Common myeloid progenitor, CD34-positive (primary cell): ENCODE data around the gene IL12RB2. TPM values are rescaled to one million over a fixed set of nuclear protein-coding genes. Genes with fewer than 3 reads are reported as not detected.

Experiments used
- CTCF ChIA-PET: fragments of 350-600 bp; sonication (Branson Sonifier 250); formaldehyde crosslinking; loops from one replicate; lab custom pipeline; 2021; ENCODE audit warnings: antibody characterized with exemption; lab: Charles Lee
- POLR2A ChIA-PET: fragments of 350-600 bp; sonication (Branson Sonifier 250); formaldehyde crosslinking; loops from one replicate; lab custom pipeline; 2021; ENCODE audit warnings: antibody characterized with exemption; lab: Charles Lee
- DNase-seq, 3 donors: peaks; one replicate each; pipeline versions ENCODE4 v3.0.0 to v3.0.0-alpha.2; 2013
- H3K27ac ChIP-seq, 2 experiments: 1 replicate in 1 of 2; 2 replicates in 1 of 2; pipeline ENCODE4 v1.7.0; 2013; ENCODE audit warnings: inconsistent platforms in 2 of 2, low read length in 2 of 2, mild to moderate bottlenecking in 2 of 2, low read depth in 1 of 2, moderate library complexity in 1 of 2; ENCODE audit not compliant: severe bottlenecking in 2 of 2, insufficient read depth in 1 of 2, poor library complexity in 1 of 2
- H3K27me3 ChIP-seq, 5 experiments: replicated peaks in 2 of 5; 1 replicate in 3 of 5; 2 replicates in 2 of 5; pipeline versions ENCODE4 v1.6.1 to v1.7.0; 2013; ENCODE audit warnings: low read length in 4 of 5, mild to moderate bottlenecking in 2 of 5, moderate library complexity in 2 of 5, inconsistent platforms in 1 of 5; ENCODE audit not compliant: insufficient read depth in 5 of 5, control insufficient read depth in 4 of 5
- H3K36me3 ChIP-seq, 4 experiments: 1 replicate in 2 of 4; 2 replicates in 2 of 4; pipeline versions ENCODE4 v1.6.1 to v1.7.0; 2013; ENCODE audit warnings: low read length in 3 of 4, control low read depth in 1 of 4, mild to moderate bottlenecking in 1 of 4; ENCODE audit not compliant: control insufficient read depth in 4 of 4, insufficient read depth in 4 of 4
- H3K4me1 ChIP-seq, 4 experiments: 1 replicate in 3 of 4; 2 replicates in 1 of 4; pipeline versions ENCODE4 v1.6.1 to v1.7.1; 2013; ENCODE audit warnings: low read length in 3 of 4, mild to moderate bottlenecking in 3 of 4, control low read depth in 1 of 4, inconsistent platforms in 1 of 4, moderate library complexity in 1 of 4; ENCODE audit not compliant: control insufficient read depth in 4 of 4, insufficient read depth in 4 of 4; ENCODE audit errors: control extremely low read depth in 1 of 4
- H3K4me3 ChIP-seq, 7 experiments: 1 replicate in 4 of 7; 2 replicates in 3 of 7; pipeline versions ENCODE4 v1.5.1 to v1.7.0; 2013; ENCODE audit warnings: mild to moderate bottlenecking in 7 of 7, low read length in 6 of 7, moderate library complexity in 6 of 7, inconsistent platforms in 2 of 7, low read depth in 2 of 7, control low read depth in 1 of 7; ENCODE audit not compliant: insufficient read depth in 4 of 7, control insufficient read depth in 1 of 7; ENCODE audit errors: extremely low read depth in 1 of 7
- H3K9me3 ChIP-seq, 5 experiments: 1 replicate in 4 of 5; 2 replicates in 1 of 5; pipeline versions ENCODE4 v1.6.1 to v1.7.1; 2013; ENCODE audit warnings: low read length in 4 of 5, mild to moderate bottlenecking in 2 of 5, inconsistent platforms in 1 of 5, low read depth in 1 of 5, moderate library complexity in 1 of 5; ENCODE audit not compliant: control insufficient read depth in 4 of 5, insufficient read depth in 2 of 5; ENCODE audit errors: control extremely low read depth in 1 of 5
- WGBS: methylation state at CpG from one replicate; pipeline ENCODE4 v1.1.5; 2013; ENCODE audit not compliant: insufficient coverage; 5-methylcytosine and 5-hydroxymethylcytosine counted together
- polyA plus RNA-seq: library from polyadenylated mRNA; unstranded; fragments of 120-200 nt; gene quantifications from one replicate; pipeline ENCODE4 v1.2.1, GENCODE V29; 2013

The IL12RB2 gene, protein sequence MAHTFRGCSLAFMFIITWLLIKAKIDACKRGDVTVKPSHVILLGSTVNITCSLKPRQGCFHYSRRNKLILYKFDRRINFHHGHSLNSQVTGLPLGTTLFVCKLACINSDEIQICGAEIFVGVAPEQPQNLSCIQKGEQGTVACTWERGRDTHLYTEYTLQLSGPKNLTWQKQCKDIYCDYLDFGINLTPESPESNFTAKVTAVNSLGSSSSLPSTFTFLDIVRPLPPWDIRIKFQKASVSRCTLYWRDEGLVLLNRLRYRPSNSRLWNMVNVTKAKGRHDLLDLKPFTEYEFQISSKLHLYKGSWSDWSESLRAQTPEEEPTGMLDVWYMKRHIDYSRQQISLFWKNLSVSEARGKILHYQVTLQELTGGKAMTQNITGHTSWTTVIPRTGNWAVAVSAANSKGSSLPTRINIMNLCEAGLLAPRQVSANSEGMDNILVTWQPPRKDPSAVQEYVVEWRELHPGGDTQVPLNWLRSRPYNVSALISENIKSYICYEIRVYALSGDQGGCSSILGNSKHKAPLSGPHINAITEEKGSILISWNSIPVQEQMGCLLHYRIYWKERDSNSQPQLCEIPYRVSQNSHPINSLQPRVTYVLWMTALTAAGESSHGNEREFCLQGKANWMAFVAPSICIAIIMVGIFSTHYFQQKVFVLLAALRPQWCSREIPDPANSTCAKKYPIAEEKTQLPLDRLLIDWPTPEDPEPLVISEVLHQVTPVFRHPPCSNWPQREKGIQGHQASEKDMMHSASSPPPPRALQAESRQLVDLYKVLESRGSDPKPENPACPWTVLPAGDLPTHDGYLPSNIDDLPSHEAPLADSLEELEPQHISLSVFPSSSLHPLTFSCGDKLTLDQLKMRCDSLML
- polyA plus RNA-seq = 25.1 TPM

DNA sequence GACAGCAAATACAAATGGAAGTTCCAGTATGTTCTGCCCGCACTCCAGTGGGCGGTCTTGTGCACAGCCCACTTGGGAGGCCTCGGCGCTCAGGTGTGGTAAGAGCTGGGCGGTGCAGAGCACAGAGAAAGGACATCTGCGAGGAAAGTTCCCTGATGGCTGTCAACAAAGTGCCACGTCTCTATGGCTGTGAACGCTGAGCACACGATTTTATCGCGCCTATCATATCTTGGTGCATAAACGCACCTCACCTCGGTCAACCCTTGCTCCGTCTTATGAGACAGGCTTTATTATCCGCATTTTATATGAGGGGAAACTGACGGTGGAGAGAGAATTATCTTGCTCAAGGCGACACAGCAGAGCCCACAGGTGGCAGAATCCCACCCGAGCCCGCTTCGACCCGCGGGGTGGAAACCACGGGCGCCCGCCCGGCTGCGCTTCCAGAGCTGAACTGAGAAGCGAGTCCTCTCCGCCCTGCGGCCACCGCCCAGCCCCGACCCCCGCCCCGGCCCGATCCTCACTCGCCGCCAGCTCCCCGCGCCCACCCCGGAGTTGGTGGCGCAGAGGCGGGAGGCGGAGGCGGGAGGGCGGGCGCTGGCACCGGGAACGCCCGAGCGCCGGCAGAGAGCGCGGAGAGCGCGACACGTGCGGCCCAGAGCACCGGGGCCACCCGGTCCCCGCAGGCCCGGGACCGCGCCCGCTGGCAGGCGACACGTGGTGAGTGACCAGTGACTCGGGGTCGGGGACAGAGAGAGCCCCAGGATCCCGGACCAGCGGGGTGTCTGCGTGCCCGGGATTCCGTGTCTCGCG lies at the start of gene IL12RB2:
Gene IL12RB2 (plus strand): TSS at position 623 of the 810 bp plus-strand sequence. CDS start 12,496 bp downstream, outside the sequence.
- peak; percentile 60 to 84 (median 74) for DNase-seq
- ChIA-PET POLR2A (no interaction called here), CTCF (no interaction called here)
- peak within 1 kb of the TSS; percentile 58 to 91 (median 80) for H3K4me3 ChIP-seq
- H3K36me3 ChIP-seq = no peaks in the 10 kb centered on the region
- peaks cover 3 to 35% (median 11%) of the 10 kb centered on the region in 4 experiments for H3K4me1 ChIP-seq
- WGBS = 0% methylated on average over 59 of the region's 75 CpGs
- peak within 1 kb of the TSS; percentile 46 to 74 for H3K27ac ChIP-seq
- no peaks in the 10 kb centered on the region for H3K27me3 ChIP-seq
- H3K9me3 ChIP-seq = no peaks in the 10 kb centered on the region

DNA sequence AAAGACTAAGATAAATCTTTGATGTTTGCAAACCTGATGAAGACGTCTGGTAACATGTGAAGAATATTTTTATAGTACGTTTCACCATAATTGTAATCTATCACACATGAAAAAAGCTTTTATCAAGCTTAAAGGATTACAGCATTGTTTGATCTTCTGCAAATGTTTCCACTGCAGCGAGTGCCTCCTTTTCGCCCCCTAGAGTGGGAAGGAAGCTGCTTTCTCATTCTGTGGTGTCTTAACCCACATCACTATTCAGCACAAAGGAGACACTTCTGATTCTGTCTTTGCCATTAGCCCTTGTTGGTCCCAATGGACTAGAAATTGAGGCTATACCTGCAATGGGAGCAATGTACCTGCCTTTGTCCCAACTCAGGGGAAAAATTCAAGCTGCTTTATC lies 46.0 kb upstream of the IL12RB2 start:
- Histone ChIP-seq H3K9me3 (no peaks in the 10 kb centered on the region), H3K27me3 (no peaks in the 10 kb centered on the region), H3K27ac (no peak overlapping the region), H3K36me3 (no peaks in the 10 kb centered on the region), H3K4me1 (peaks cover 15 to 44% (median 24%) of the 10 kb centered on the region in 4 experiments), H3K4me3 (no peak overlapping the region)
- ChIA-PET CTCF (interaction anchor here (1.0 to 2.1 kb wide), 7 partner anchors 10 to 227 kb away, joined by 3 to 7 read pairs (median 3); no protein-coding TSS in a partner anchor), POLR2A (no interaction called here)
- DNase-seq = peak; percentile 30 to 58 (median 57)
- 13% methylated on average over 2 of the region's 4 CpGs for WGBS

DNA sequence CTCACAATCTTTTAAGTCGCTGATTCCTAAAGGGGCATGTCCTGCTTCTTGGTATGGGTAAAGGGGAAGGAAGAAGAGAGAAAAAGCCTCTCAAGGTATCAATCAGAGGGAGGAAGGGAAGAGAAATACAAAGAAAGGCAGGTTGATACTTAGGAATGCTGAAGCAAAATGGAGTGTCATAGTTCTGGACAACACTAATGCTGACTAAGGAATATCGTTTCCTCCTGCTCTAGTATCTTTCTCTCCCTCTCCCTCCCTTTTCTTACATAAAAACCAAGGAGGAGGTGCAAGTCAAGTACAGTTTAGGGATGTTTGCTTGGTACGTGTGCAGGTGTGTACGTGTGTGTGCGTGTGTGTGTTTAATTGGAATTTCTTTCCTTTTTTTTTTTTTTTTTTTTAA lies 44.9 kb upstream of the IL12RB2 start:
- H3K9me3 ChIP-seq = no peaks in the 10 kb centered on the region
- CTCF ChIA-PET = interaction anchor here (1.0 to 2.1 kb wide), 6 partner anchors 11 to 226 kb away, joined by 3 to 7 read pairs (median 3); no protein-coding TSS in a partner anchor
- WGBS = no CpG with 5 or more reads among the region's 5 CpGs
- POLR2A ChIA-PET = no interaction called here
- no peaks in the 10 kb centered on the region for H3K36me3 ChIP-seq
- no peaks in the 10 kb centered on the region for H3K27me3 ChIP-seq
- H3K27ac ChIP-seq = no peak overlapping the region
- DNase-seq = no peak
- H3K4me1 ChIP-seq = peaks cover 18 to 50% (median 28%) of the 10 kb centered on the region in 4 experiments
- no peak overlapping the region for H3K4me3 ChIP-seq

DNA sequence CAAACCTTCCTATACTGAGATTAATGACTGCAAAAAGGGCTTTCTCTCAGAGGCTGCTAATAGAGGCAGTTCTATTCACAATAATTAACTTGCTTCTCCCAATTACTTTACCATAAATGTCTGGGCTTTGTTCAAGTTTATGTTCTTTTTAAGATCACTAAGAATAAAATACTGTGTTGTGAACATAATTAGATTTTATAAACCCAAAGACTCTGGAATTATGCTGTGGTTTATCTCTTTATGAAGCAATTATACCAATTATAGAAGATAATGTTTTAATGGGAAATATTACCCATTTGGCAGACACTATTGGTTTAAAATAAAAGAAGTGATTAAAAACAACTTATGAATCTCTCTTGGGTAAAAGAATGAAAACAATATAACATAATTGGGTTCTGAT lies 43.5 kb upstream of the IL12RB2 start:
- H3K27me3 ChIP-seq = no peaks in the 10 kb centered on the region
- DNase-seq = no peak
- H3K36me3 ChIP-seq = no peaks in the 10 kb centered on the region
- no peaks in the 10 kb centered on the region for H3K9me3 ChIP-seq
- peak overlapping the region in 1 of 2 experiments; percentile 63 for H3K27ac ChIP-seq
- ChIA-PET CTCF (no interaction called here), POLR2A (no interaction called here)
- H3K4me3 ChIP-seq = peak overlapping the region in 1 of 7 experiments; percentile 69
- H3K4me1 ChIP-seq = peaks cover 18 to 50% (median 28%) of the 10 kb centered on the region in 4 experiments

DNA sequence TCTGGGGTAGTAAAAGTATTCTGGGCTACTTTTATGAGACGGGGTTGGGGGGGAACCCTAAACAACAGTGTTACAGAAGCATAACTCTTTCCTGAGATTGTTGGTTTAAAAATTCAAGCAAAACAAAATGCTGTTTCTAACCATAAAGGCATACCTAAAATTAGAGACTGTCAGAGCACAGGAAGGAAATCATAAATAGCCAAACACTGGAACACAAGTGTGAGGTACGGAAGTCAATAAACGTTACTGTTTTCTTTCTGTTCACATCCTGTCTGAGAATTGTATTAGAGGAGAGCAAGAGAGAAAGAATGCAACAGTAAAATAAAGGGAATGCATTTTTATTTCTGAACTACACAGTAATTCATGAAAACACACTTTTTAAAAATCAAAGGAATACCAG lies 42.8 kb upstream of the IL12RB2 start:
- peak overlapping the region in 5 of 7 experiments; percentile 16 to 69 (median 33) for H3K4me3 ChIP-seq
- peak overlapping the region; percentile 43 to 63 for H3K27ac ChIP-seq
- no peaks in the 10 kb centered on the region for H3K36me3 ChIP-seq
- no peaks in the 10 kb centered on the region for H3K9me3 ChIP-seq
- 0% methylated on average over 1 of the region's 3 CpGs for WGBS
- no peaks in the 10 kb centered on the region for H3K27me3 ChIP-seq
- peaks cover 18 to 50% (median 28%) of the 10 kb centered on the region in 4 experiments for H3K4me1 ChIP-seq
- DNase-seq = peak in 2 of 3 donors; percentile 33 to 55
- ChIA-PET POLR2A (no interaction called here), CTCF (no interaction called here)

DNA sequence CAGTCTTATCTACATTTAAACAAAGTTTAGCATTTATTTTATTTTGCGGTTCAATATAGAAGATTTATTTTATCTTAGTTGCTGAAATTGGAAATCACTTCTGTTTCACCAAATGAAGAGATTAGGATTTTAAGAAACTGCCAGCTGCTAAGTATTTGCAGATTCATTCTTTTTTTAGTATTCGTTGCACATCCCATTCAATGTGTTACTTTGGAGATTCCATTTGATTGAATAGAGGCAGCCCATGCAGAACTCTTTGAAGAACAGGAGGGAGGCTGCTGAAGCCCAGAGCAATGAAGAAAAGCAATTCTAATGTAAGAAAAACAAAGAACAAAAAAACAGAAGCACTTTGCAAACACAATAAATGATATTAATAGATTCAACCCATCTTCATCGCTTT lies 38.6 kb upstream of the IL12RB2 start:
- ChIA-PET POLR2A (no interaction called here), CTCF (no interaction called here)
- WGBS = 80% methylated on average over 1 of the region's 3 CpGs
- Histone ChIP-seq H3K27ac (no peak overlapping the region), H3K9me3 (peaks cover 0 to 19% (median 6%) of the 10 kb centered on the region in 5 experiments), H3K27me3 (no peaks in the 10 kb centered on the region), H3K4me3 (no peak overlapping the region), H3K4me1 (peaks cover 12 to 27% (median 17%) of the 10 kb centered on the region in 4 experiments), H3K36me3 (no peaks in the 10 kb centered on the region)
- no peak for DNase-seq
